PFSK-1 (cell line): ENCODE data around the gene ACAA1.

Experiments
- FOXP2 ChIP-seq: optimal IDR thresholded peaks from 2 replicates; pipeline ENCODE3; 2011; ENCODE audit warnings: borderline replicate concordance, control low read depth, inconsistent platforms; ENCODE audit not compliant: insufficient read depth; ENCODE audit errors: extremely low read length, extremely low read depth
- POLR2AphosphoS5 ChIP-seq: IDR thresholded peaks from 2 replicates; pipeline ENCODE4 v1.6.1; 2012; ENCODE audit warnings: low read depth, mild to moderate bottlenecking, control low read depth, low read length, moderate library complexity
- REST ChIP-seq, 2 experiments: IDR thresholded peaks; 2 replicates each; pipeline versions ENCODE4 v1.6.1 to v1.8.0; 2011 to 2012; ENCODE audit warnings: low read depth in 2 of 2, low read length in 2 of 2, control low read depth in 1 of 2, inconsistent platforms in 1 of 2, mild to moderate bottlenecking in 1 of 2, moderate library complexity in 1 of 2; ENCODE audit not compliant: insufficient read depth in 1 of 2
- SIN3A ChIP-seq: IDR thresholded peaks from 2 replicates; pipeline ENCODE4 v1.6.1; 2012; ENCODE audit warnings: mild to moderate bottlenecking, low read length, moderate library complexity, borderline replicate concordance; ENCODE audit not compliant: insufficient read depth
- TAF1 ChIP-seq: IDR thresholded peaks from 2 replicates; pipeline ENCODE4 v1.6.1; 2012; ENCODE audit warnings: low read length, control low read depth, borderline replicate concordance; ENCODE audit not compliant: insufficient read depth

ACAA1 gene

GRCh38 chr3:38157595-38157994 is 20.7 kb upstream of the ACAA1 start:
- no peak for TF ChIP-seq TAF1

GRCh38 chr3:38157117-38157516 is 20.2 kb upstream of the ACAA1 start:
- TF ChIP-seq TAF1 (no peak), SIN3A (no peak), REST (IDR thresholded peaks at IDR 0.05; ENCODE audit: insufficient read depth in 1 of 2, low read depth in 2 of 2, low read length in 2 of 2) (no peak), FOXP2 (no peak), POLR2AphosphoS5 (no peak)

GRCh38 chr3:38155825-38156224 is 18.9 kb upstream of the ACAA1 start:
- TF ChIP-seq TAF1 (no peak), POLR2AphosphoS5 (no peak), REST (IDR thresholded peaks at IDR 0.05; ENCODE audit: insufficient read depth in 1 of 2, low read depth in 2 of 2, low read length in 2 of 2) (no peak), FOXP2 (no peak), SIN3A (no peak)

GRCh38 chr3:38154625-38155255 is 17.8 kb upstream of the ACAA1 start:
- TF ChIP-seq SIN3A (no peak), POLR2AphosphoS5 (no peak), FOXP2 (no peak), REST (IDR thresholded peaks at IDR 0.05; ENCODE audit: insufficient read depth in 1 of 2, low read depth in 2 of 2, low read length in 2 of 2) (no peak), TAF1 (no peak)

GRCh38 chr3:38154033-38154494 is 17.1 kb upstream of the ACAA1 start:
- TF ChIP-seq SIN3A (no peak), REST (IDR thresholded peaks at IDR 0.05; ENCODE audit: insufficient read depth in 1 of 2, low read depth in 2 of 2, low read length in 2 of 2) (no peak), FOXP2 (no peak), POLR2AphosphoS5 (no peak), TAF1 (no peak)
